GM18909 (cell line): ENCODE data around the gene DEFB108B.
A peak's percentile ranks its signal among the peaks of the same experiment; 100 is the strongest.
"Not testable (repeated sequence)": the region's sequence is repeated elsewhere in the genome, so short reads cannot be mapped to it uniquely, and the experiment has no call there.

Experiments
- ATAC-seq: cut with Tn5 transposase; IDR thresholded peaks from one replicate; pipeline ENCODE4 v1.9.1; 2021; ENCODE audit warnings: mild to moderate bottlenecking; ENCODE audit not compliant: unreplicated experiment, poor library complexity

DEFB108B gene, protein sequence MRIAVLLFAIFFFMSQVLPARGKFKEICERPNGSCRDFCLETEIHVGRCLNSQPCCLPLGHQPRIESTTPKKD

DNA sequence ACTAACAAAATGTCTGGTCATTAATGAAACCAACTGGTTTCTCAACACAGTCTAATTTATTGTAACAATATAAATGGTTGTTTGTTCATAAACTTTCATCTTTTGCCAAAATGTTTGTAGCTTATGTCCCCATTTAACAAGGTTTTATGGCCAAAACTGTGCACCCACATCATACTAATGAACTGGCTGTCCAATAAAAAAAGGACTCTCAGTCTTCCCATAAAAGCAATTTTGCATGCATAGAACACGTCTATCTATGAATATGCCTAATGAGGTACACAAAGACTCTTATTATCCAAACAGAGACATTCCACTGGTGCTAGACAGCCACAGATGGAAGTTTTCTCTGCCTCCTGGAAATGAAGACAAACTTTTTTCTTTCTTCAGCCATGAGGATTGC, at the start of gene DEFB108B:
TSS of gene DEFB108B (plus strand) at position 390 of the 400 bp plus-strand sequence. CDS start at position 390, 0 bp downstream.
- ATAC-seq, result not testable (repeated sequence)

GRCh38 chr11:71786114-71786847, 46.7 kb upstream of the DEFB108B start:
- ATAC-seq, result peak; percentile 27

DNA sequence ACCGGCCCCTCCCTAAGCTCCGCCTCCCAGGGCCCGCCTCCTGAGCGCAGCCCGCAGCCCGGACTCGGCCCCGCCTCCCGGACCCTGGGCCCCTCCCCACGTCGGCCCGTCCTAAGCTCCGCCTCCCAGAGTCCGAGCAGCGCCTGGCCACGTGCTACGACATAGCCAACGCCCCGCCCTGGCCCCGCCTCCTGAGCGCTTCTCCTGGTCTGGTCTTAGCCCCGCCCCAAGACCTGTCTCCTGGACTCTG, 46.2 kb upstream of the DEFB108B start:
- peak; percentile 95 for ATAC-seq

DNA sequence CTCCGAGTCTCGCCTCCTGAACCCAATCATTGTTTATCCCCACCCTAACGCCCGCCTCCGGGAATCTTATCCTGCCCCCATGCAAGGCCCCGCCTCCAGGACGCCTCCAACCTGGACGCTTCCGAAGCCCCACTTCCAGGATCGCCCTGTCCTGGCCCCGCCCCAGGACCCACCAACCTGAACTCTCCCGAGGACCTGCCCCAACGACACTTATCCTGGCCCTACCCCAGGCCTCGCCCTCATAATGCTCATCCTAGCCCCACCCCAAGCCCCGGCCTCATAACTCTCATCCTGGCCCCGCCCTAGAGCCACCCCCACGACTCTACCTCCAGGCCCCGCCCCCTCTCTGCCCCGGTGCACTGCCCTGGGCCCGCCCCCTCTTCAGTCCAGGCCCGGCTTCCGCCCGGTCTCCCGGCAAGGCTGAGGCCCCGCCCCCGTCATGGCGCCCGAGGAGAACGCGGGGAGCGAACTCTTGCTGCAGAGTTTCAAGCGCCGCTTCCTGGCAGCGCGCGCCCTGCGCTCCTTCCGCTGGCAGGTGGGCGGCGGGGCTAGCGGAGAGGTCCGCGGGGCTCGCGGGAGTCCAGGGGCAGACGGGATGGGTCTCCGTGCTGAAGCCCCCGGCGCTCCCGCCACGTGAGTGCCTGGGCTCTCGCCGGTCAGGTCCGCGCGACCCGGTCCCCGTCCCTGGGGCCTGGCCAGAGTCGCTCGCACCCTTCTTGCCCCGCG, 45.7 kb upstream of the DEFB108B start:
- ATAC-seq, result peak; percentile 89

DNA sequence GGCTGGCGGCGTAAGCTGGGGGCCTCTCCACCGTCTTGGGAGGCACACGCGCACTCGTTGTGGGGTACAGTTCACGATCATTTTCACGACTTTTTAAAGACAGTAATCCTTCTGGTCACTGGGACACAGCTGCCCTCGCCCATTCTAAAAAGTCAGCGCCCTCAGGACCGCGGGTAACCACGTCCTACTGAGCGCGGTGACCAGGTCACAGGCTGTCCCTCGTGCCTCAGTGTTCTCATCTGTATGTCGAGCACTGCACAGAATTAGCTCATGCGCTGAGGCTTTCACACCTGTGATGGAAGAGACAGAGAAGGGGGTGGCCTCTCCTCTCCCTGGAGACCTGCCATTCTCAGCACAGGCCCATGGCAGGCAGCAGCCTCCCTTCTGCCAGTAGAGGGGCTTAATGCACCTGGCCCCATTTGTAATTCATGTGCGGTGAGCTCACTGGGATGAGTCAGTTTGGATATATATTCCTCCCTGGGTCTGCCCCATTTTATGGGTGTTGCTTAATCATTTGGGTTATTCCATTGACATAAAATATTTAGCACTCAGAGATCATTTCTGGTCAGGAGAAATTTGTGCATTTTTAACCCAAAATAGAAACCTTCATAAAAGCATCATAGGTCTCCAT, 45.1 kb upstream of the DEFB108B start:
- not testable (repeated sequence) for ATAC-seq

DNA sequence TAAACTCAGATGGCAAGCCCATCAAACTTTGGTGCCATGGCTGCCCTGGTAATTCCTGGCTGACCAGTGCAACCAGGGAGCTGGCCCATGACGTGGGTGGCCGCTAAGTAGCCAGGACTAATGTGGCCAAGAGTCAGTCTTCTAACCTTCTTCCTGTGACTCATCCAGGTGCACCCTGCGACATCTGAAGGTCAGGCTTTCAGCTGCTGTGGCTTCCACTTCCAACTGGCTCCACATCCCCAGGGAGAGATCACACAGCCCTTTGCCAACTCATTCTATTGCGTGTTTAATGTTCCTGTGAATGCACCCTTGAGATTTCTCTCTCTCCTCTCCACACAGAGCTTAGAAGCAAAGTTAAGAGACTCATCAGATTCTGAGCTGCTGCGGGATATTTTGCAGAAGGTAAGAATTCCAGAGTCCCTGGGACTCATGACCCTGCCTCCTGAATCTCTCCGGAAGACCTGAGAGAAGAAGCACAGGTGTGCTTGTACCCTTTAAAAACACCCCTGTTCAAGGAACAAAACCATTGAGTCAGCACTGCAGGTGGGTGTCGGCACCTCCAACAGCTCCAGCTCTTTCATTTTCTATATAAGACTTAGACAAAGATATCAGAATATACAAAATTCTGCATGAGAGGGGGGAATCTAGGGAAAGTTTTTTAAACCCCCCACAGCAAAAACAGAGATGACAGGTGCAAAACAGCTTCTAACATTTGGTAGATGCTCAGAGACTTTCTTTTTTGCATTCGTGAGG, 43.4 kb upstream of the DEFB108B start:
- ATAC-seq, result not testable (repeated sequence)

DNA sequence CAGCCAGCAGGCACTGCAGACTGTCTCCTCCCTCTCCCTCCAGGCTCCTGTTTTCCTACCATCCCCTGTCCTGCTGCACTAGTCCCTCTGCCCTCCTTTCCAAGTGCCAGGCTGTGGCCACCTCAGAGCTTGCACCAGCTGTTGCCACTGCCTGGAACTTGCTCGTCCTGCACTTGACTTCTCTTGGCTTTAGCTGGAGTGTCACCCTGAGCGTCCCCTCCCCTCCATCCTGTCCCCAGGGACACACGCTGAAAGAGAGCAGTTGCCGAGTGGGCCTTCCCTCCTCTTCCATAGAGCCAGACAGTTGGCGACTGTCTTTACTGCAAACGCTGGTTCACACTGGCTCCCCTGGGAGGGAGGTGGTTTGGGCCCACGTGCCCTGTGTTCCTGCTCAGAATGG, 41.9 kb upstream of the DEFB108B start:
- not testable (repeated sequence) for ATAC-seq

GRCh38 chr11:71792621-71793235, 40.3 kb upstream of the DEFB108B start:
- ATAC-seq, result not testable (repeated sequence)

GRCh38 chr11:71794386-71795040, 38.5 kb upstream of the DEFB108B start:
- ATAC-seq, result not testable (repeated sequence)

DNA sequence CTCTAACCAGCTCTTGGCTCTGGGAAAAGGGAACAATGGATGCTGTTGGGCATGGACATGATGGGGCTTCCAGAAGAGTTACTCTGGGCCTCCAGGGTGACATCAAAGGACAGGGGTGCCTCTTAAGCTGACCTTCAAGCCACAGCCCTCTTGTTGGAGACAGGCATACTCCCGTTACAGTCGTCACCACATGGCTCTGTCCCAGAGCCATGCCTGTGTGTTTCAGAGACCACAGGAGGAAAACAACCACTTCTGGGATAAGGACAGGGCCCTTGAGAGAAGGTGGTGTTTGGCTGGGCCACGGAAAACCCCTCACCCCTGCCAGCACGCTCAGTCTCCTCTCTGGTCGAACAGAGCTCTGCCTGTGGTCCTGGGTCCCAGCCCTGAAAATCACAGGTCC, 37.8 kb upstream of the DEFB108B start:
- not testable (repeated sequence) for ATAC-seq

DNA sequence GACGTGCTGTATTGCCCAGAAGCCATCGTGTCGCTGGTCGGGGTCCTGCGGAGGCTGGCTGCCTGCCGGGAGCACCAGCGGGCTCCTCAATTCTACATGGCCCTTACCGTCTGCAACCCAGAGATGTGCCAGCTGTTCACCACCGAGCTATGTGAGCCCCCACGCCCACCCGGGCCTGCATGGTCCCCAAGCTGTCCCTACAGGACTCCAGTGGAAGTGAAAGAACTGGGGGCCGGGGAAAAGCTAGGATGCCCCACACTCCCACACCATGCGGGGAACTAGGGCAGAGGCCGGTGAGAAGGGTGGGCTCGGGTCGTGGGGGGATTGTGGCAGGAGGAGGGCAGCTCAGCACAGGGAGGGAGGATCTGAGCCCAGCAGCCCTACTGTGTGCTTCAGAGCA, 37.0 kb upstream of the DEFB108B start:
- not testable (repeated sequence) for ATAC-seq

GRCh38 chr11:71796781-71797180, 36.2 kb upstream of the DEFB108B start:
- ATAC-seq, result not testable (repeated sequence)

GRCh38 chr11:71799556-71800128, 33.4 kb upstream of the DEFB108B start:
- ATAC-seq, result not testable (repeated sequence)

GRCh38 chr11:71800335-71800953, 32.6 kb upstream of the DEFB108B start:
- ATAC-seq, result not testable (repeated sequence)

- ATAC-seq, result not testable (repeated sequence)
These were observed 32.0 kb upstream of the DEFB108B start for GRCh38 chr11:71801026-71801425.

GRCh38 chr11:71802874-71803273, 30.1 kb upstream of the DEFB108B start:
- not testable (repeated sequence) for ATAC-seq

- not testable (repeated sequence) for ATAC-seq
These were observed 28.6 kb upstream of the DEFB108B start for GRCh38 chr11:71804158-71804947.

- not testable (repeated sequence) for ATAC-seq
These were observed 20.5 kb upstream of the DEFB108B start for GRCh38 chr11:71812529-71812928.
